DOHH2 (cell line): ENCODE measurements around the gene MOK.

Experiments
- H3F3A ChIP-seq: fragments of 200-600 bp; sonication (generic), shearing (Covaris generic); 2 replicates; pipeline ENCODE4 v1.6.0; 2016; ENCODE audit warnings: antibody characterized with exemption, mild to moderate bottlenecking; ENCODE audit not compliant: control insufficient read depth, insufficient read depth
- H3K27ac ChIP-seq: fragments of 200-600 bp; sonication (generic); 2 replicates; pipeline ENCODE4 v1.5.1; 2014; ENCODE audit warnings: low read depth, mild to moderate bottlenecking, low read length, moderate library complexity
- H3K27me3 ChIP-seq: fragments of 200-600 bp; sonication (generic); 2 replicates; pipeline ENCODE4 v1.6.1; 2014; ENCODE audit warnings: mild to moderate bottlenecking, low read length, mixed read lengths; ENCODE audit not compliant: control insufficient read depth
- H3K36me3 ChIP-seq: fragments of 200-600 bp; sonication (generic); 2 replicates; pipeline ENCODE4 v1.6.1; 2014; ENCODE audit warnings: mild to moderate bottlenecking, low read length, moderate library complexity, mixed read lengths; ENCODE audit not compliant: control insufficient read depth
- H3K4me1 ChIP-seq: fragments of 200-600 bp; sonication (generic); 2 replicates; pipeline ENCODE4 v1.6.1; 2014; ENCODE audit warnings: mild to moderate bottlenecking, low read length, mixed read lengths; ENCODE audit not compliant: control insufficient read depth
- H3K4me2 ChIP-seq: fragments of 200-600 bp; sonication (generic); 2 replicates; pipeline ENCODE4 v1.6.0; 2014; ENCODE audit warnings: mild to moderate bottlenecking, low read length, moderate library complexity
- H3K4me3 ChIP-seq: fragments of 200-600 bp; sonication (generic); 2 replicates; pipeline ENCODE4 v1.5.1; 2014; ENCODE audit warnings: mild to moderate bottlenecking, low read length, mixed read lengths
- H3K79me2 ChIP-seq: fragments of 200-600 bp; sonication (generic); 2 replicates; pipeline ENCODE4 v1.6.1; 2014; ENCODE audit warnings: mild to moderate bottlenecking, low read length, mixed read lengths; ENCODE audit not compliant: control insufficient read depth
- H3K9me2 ChIP-seq: fragments of 200-600 bp; sonication (generic); replicated peaks from 2 replicates; pipeline ENCODE4 v1.6.1; 2014; ENCODE audit warnings: mild to moderate bottlenecking, low read length, mixed read lengths; ENCODE audit not compliant: control insufficient read depth
- H3K9me3 ChIP-seq: fragments of 200-600 bp; sonication (generic); 2 replicates; pipeline ENCODE4 v1.6.1; 2014; ENCODE audit warnings: antibody characterized with exemption, low read length, mixed read lengths; ENCODE audit not compliant: control insufficient read depth, insufficient read depth
- H4K20me1 ChIP-seq: fragments of 200-600 bp; sonication (generic); 2 replicates; pipeline ENCODE4 v1.6.0; 2014; ENCODE audit warnings: low read depth, mild to moderate bottlenecking, antibody characterized with exemption, low read length, moderate library complexity; ENCODE audit not compliant: control insufficient read depth, insufficient read depth
- EZH2phosphoT487 ChIP-seq: fragments of 200-600 bp; sonication (generic); IDR thresholded peaks from 2 replicates; pipeline ENCODE4 v1.6.1; 2017; ENCODE audit warnings: borderline replicate concordance, mild to moderate bottlenecking, antibody characterized with exemption, low read length, moderate library complexity, mixed read lengths
- TF ChIP-seq, protein P1 (sequence below): fragments of 200-600 bp; sonication (generic); IDR thresholded peaks from one replicate; pipeline ENCODE4 v1.5.1; 2014; ENCODE audit warnings: antibody characterized with exemption, mild to moderate bottlenecking, low read depth, low read length; ENCODE audit not compliant: poor library complexity, severe bottlenecking

MOK gene

DNA sequence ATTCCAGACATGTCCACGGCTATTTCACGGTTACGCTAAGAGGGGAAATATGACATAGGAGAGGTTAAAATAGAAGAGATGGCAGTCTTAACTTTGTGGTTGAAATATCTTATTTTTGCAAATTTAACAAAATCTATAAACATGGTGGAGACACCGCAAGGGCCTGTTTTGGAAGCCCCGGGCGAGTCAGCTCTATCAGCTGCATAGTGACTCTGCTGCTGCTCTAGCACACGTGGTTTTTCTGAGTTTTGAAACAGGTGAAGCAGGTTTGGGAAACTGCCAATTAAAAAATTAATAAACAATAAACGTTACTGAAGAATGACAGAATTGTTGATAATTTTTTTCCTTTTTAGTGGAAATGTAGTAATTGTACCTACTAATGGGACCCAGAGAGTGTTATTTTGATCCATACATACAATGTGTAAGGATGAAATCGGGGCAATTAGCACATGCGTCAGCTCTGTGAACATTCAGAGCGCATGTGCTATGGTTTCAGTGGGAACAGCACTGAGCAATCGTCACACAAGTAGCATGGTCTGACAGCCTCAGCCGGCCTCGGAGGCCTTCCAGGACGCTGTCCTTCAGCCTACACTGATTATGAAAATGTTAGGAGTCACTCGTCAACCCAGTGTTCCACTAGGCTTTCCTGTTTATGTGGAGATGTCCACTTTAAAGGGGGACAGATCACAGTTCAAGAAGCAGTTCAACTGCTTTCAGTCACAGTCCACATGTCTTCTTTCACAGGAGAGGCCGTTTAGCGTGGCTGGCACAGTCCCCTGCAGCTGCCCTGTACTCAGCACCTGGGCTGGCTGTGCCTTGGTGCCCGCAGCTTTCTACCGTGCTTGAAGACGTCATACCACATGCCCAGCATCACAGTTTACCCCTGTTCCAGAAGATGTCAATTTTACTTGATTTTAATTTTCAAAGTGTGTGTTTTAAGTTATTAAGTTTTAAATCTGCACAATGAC, 51.8 kb downstream of the MOK start:
- Histone ChIP-seq H3K79me2 (no peaks in the 10 kb centered on the region), H3K4me1 (no peaks in the 10 kb centered on the region), H4K20me1 (no peaks in the 10 kb centered on the region), H3K9me2 (no peaks in the 10 kb centered on the region), H3K27ac (no peak overlapping the region), H3K4me2 (no peak overlapping the region), H3K4me3 (no peak overlapping the region), H3K27me3 (no peaks in the 10 kb centered on the region), H3K36me3 (no peaks in the 10 kb centered on the region), H3F3A (no peaks in the 10 kb centered on the region), H3K9me3 (no peaks in the 10 kb centered on the region)
- TF ChIP-seq, protein P1, sequence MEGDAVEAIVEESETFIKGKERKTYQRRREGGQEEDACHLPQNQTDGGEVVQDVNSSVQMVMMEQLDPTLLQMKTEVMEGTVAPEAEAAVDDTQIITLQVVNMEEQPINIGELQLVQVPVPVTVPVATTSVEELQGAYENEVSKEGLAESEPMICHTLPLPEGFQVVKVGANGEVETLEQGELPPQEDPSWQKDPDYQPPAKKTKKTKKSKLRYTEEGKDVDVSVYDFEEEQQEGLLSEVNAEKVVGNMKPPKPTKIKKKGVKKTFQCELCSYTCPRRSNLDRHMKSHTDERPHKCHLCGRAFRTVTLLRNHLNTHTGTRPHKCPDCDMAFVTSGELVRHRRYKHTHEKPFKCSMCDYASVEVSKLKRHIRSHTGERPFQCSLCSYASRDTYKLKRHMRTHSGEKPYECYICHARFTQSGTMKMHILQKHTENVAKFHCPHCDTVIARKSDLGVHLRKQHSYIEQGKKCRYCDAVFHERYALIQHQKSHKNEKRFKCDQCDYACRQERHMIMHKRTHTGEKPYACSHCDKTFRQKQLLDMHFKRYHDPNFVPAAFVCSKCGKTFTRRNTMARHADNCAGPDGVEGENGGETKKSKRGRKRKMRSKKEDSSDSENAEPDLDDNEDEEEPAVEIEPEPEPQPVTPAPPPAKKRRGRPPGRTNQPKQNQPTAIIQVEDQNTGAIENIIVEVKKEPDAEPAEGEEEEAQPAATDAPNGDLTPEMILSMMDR = no peak
- no peak for TF ChIP-seq EZH2phosphoT487

DNA sequence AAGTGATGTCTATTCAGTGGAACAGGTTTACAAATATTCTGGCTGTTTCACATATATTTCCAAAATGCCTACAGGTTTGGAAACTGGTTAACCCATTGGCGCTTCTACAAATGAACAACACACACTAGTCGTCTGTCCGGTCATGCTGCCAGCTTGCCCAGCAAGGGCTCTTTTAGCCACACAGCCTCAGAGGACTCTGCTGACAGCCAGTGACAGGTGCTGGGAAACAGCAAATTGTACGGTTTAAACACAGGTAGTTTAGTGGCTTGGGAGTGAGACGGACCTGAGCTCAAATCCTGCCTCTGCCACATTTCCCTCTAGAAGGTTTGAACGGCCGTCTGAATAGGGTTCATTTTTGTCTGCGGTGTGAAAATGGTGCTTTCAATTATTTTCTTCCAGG, 53.8 kb downstream of the MOK start:
- Histone ChIP-seq H3K27me3 (0 out of 2 replicates have a peak, but pooled peaks cover 2% of the 10 kb centered on the region), H3K36me3 (no peaks in the 10 kb centered on the region), H3F3A (no peaks in the 10 kb centered on the region), H3K27ac (no peak overlapping the region), H3K4me2 (no peak overlapping the region), H3K9me2 (no peaks in the 10 kb centered on the region), H4K20me1 (no peaks in the 10 kb centered on the region), H3K4me3 (no peak overlapping the region), H3K79me2 (no peaks in the 10 kb centered on the region), H3K9me3 (no peaks in the 10 kb centered on the region), H3K4me1 (no peaks in the 10 kb centered on the region)
- TF ChIP-seq EZH2phosphoT487 = no peak
- TF ChIP-seq, protein P1 = no peak

DNA sequence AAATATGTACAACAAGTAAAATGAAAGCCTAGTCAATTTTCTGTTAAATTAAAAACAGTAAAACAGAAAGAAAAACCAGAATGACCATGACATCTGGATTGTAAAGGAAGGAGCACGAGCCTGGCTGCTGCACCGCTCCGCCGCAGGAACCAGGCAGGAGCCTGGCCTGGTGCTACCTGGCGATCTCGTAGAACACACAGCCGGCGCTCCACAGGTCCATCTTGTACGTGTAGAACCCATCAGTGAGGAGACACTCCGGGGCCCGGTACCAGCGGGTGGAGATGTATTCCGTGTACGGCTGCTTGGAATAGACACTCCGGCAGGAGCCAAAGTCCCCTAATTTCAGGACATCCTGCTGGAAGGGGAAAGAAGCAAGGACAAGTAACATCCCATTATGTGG, 54.3 kb downstream of the MOK start:
- no peak for TF ChIP-seq EZH2phosphoT487
- TF ChIP-seq, protein P1 = no peak
- no peaks in the 10 kb centered on the region for H3K79me2 ChIP-seq
- no peak overlapping the region for H3K4me2 ChIP-seq
- no peak overlapping the region for H3K4me3 ChIP-seq
- no peaks in the 10 kb centered on the region for H3K9me2 ChIP-seq
- no peaks in the 10 kb centered on the region for H3K36me3 ChIP-seq
- no peak overlapping the region for H3K27ac ChIP-seq
- 0 out of 2 replicates have a peak, but pooled peaks cover 5% of the 10 kb centered on the region for H3K27me3 ChIP-seq
- H3K4me1 ChIP-seq = no peaks in the 10 kb centered on the region
- no peaks in the 10 kb centered on the region for H3K9me3 ChIP-seq
- H4K20me1 ChIP-seq = no peaks in the 10 kb centered on the region
- no peaks in the 10 kb centered on the region for H3F3A ChIP-seq
